Activated CD8-positive, alpha-beta memory T cell treated with anti-CD3 and anti-CD28 coated beads, Interleukin-2, amount 50 U/mL, for 24 hours (primary cell): Measurements from ENCODE around the gene ZBTB20.
"Not testable (repeated sequence)": the region's sequence is repeated elsewhere in the genome, so short reads cannot be mapped to it uniquely, and the experiment has no call there.

ENCODE experiments used
- DNase-seq: peaks from one replicate; pipeline ENCODE4 v3.0.0-alpha.2; 2020; ENCODE audit errors: extremely low read depth

ZBTB20 gene

GRCh38 chr3:115146418-115147328 is at the start of gene ZBTB20:
Gene ZBTB20, minus strand, starts transcription at chr3:115147288.
- peak; percentile 44 for DNase-seq

GRCh38 chr3:115194476-115194875 is 47.4 kb upstream of the ZBTB20 start:
- DNase-seq: no peak

GRCh38 chr3:115190747-115191146 is 43.7 kb upstream of the ZBTB20 start:
- DNase-seq: no peak

- no peak for DNase-seq
Observed at GRCh38 chr3:115187149-115187757, 40.2 kb upstream of the ZBTB20 start.

- DNase-seq: no peak
Observed at GRCh38 chr3:115186351-115187148, 39.5 kb upstream of the ZBTB20 start.

GRCh38 chr3:115184859-115185572 is 37.9 kb upstream of the ZBTB20 start:
- not testable (repeated sequence) for DNase-seq

GRCh38 chr3:115178930-115179329 is 31.8 kb upstream of the ZBTB20 start:
- DNase-seq: not testable (repeated sequence)

GRCh38 chr3:115169808-115170207 is 22.7 kb upstream of the ZBTB20 start:
- DNase-seq: no peak

- DNase-seq: no peak
Observed at GRCh38 chr3:115165701-115166100, 18.6 kb upstream of the ZBTB20 start.

- DNase-seq: no peak
Observed at GRCh38 chr3:115165266-115165665, 18.2 kb upstream of the ZBTB20 start.

GRCh38 chr3:115164374-115165221 is 17.5 kb upstream of the ZBTB20 start:
- DNase-seq: no peak

- no peak for DNase-seq
Observed at GRCh38 chr3:115162759-115163158, 15.7 kb upstream of the ZBTB20 start.

GRCh38 chr3:115161866-115162265 is 14.8 kb upstream of the ZBTB20 start:
- DNase-seq: no peak

GRCh38 chr3:115161168-115161834 is 14.2 kb upstream of the ZBTB20 start:
- DNase-seq: no peak

GRCh38 chr3:115160295-115160694 is 13.2 kb upstream of the ZBTB20 start:
- no peak for DNase-seq

GRCh38 chr3:115156046-115156654 is 9.1 kb upstream of the ZBTB20 start:
- no peak for DNase-seq

- DNase-seq: no peak
Observed at GRCh38 chr3:115154611-115155010, 7.5 kb upstream of the ZBTB20 start.

GRCh38 chr3:115151921-115152320 is 4.8 kb upstream of the ZBTB20 start:
- DNase-seq: no peak

- no peak for DNase-seq
Observed at GRCh38 chr3:115148142-115148790, 1.2 kb upstream of the ZBTB20 start.
